HCT116 (cell line): Measurements from ENCODE around the gene MSRB3. TPM values are rescaled to one million over a fixed set of nuclear protein-coding genes. Genes with fewer than 3 reads are reported as not detected.

ENCODE experiments used
- ATAC-seq: fragments of 200-7000 bp; cut with Tn5 transposase; 2 replicates; pipeline ENCODE4 v1.9.1; 2020; ENCODE audit warnings: mild to moderate bottlenecking, moderate library complexity
- BruUV-seq: library from RNA; stranded (reverse); fragments of 400-500 nt; replicated peaks from 2 replicates; lab custom pipeline; 2021; lab: Mats Ljungman, UMichigan
- CTCF ChIA-PET: fragments of 300-600 bp; sonication (Branson Sonifier 250); formaldehyde crosslinking; loops from one replicate; lab custom pipeline; 2021; ENCODE audit warnings: antibody characterized with exemption; lab: Charles Lee
- POLR2A ChIA-PET: fragments of 300-600, 350-600 bp; sonication (Branson Sonifier 250); formaldehyde crosslinking; loops from one replicate; lab custom pipeline; 2021; ENCODE audit warnings: antibody characterized with exemption; lab: Charles Lee
- RAD21 ChIA-PET, 2 experiments: fragments of 300-600 bp; sonication (Branson Sonifier 250); formaldehyde crosslinking; loops; one replicate each; lab custom pipeline; 2023; ENCODE audit warnings: low total read pairs in 2 of 2; ENCODE audit not compliant: uncharacterized antibody in 2 of 2, unreplicated experiment in 2 of 2, low non-redundant PET in 1 of 2; lab: Charles Lee
- DNase-seq: peaks from one replicate; pipeline ENCODE4 v3.0.0-alpha.2; 2010; ENCODE audit warnings: low read depth, low spot score
- H2AFZ ChIP-seq: fragments of 200-600 bp; shearing (Covaris generic), sonication (generic); 2 replicates; pipeline ENCODE4 v1.6.1; 2017; ENCODE audit warnings: low read depth, mixed run types, mixed read lengths, antibody characterized with exemption, low read length; ENCODE audit not compliant: poor library complexity, severe bottlenecking
- H3K27ac ChIP-seq: 2 replicates; pipeline ENCODE4 v1.5.1; 2012; ENCODE audit warnings: low read depth, low read length
- H3K27me3 ChIP-seq: fragments of 200-600 bp; sonication (generic); 2 replicates; pipeline ENCODE4 v1.6.1; 2016; ENCODE audit warnings: mixed run types, low read length, mixed read lengths; ENCODE audit not compliant: insufficient read depth
- H3K36me3 ChIP-seq, 2 experiments: fragments of 200-500 bp in 1 of 2; fragments of 200-600 bp in 1 of 2; sonication (Bioruptor generic) in 1 of 2; sonication (generic) in 1 of 2; 2 replicates each; pipeline versions ENCODE4 v1.5.1 to v1.6.1; 2014 to 2016; ENCODE audit warnings: low read length in 2 of 2, inconsistent platforms in 1 of 2, mixed read lengths in 1 of 2, mixed run types in 1 of 2; ENCODE audit not compliant: insufficient read depth in 2 of 2, control insufficient read depth in 1 of 2
- H3K4me1 ChIP-seq, 2 experiments: fragments of 200-600 bp in 1 of 2; sonication (generic) in 1 of 2; 2 replicates each; pipeline versions ENCODE4 v1.5.1 to v1.6.1; 2012 to 2017; ENCODE audit warnings: low read length in 2 of 2, inconsistent platforms in 1 of 2, mild to moderate bottlenecking in 1 of 2, mixed read lengths in 1 of 2, mixed run types in 1 of 2, moderate library complexity in 1 of 2; ENCODE audit not compliant: insufficient read depth in 2 of 2, control insufficient read depth in 1 of 2
- H3K4me2 ChIP-seq: fragments of 200-600 bp; sonication (generic); 2 replicates; pipeline ENCODE4 v1.6.1; 2017; ENCODE audit warnings: mixed run types, low read length, mixed read lengths
- H3K4me3 ChIP-seq, 2 experiments: fragments of 200-600 bp in 1 of 2; sonication (generic) in 1 of 2; replicated peaks in 1 of 2; 2 replicates each; pipeline ENCODE4 v1.5.1; 2011 to 2016; ENCODE audit warnings: low read length in 2 of 2, control low read depth in 1 of 2, low read depth in 1 of 2, mild to moderate bottlenecking in 1 of 2, mixed read lengths in 1 of 2, mixed run types in 1 of 2
- H3K79me2 ChIP-seq: fragments of 200-600 bp; sonication (generic); 2 replicates; pipeline ENCODE4 v1.6.1; 2017; ENCODE audit warnings: mild to moderate bottlenecking, mixed run types, low read length, moderate library complexity, mixed read lengths; ENCODE audit not compliant: insufficient read depth
- H3K9ac ChIP-seq: fragments of 200-600 bp; sonication (generic); 2 replicates; pipeline ENCODE4 v1.6.1; 2016; ENCODE audit warnings: low read length, mixed read lengths
- H3K9me2 ChIP-seq: fragments of 200-600 bp; sonication (generic), shearing (Covaris generic); 2 replicates; pipeline ENCODE4 v1.6.1; 2017; ENCODE audit warnings: mixed run types, mild to moderate bottlenecking, moderate library complexity; ENCODE audit not compliant: insufficient read depth
- H3K9me3 ChIP-seq, 2 experiments: fragments of 200-500 bp in 1 of 2; fragments of 200-600 bp in 1 of 2; sonication (Bioruptor generic) in 1 of 2; sonication (generic) in 1 of 2; 2 replicates each; pipeline ENCODE4 v1.6.1; 2014 to 2017; ENCODE audit warnings: low read length in 2 of 2, mixed read lengths in 2 of 2, inconsistent platforms in 1 of 2, low read depth in 1 of 2, mild to moderate bottlenecking in 1 of 2, mixed run types in 1 of 2, moderate library complexity in 1 of 2; ENCODE audit not compliant: control insufficient read depth in 1 of 2, insufficient read depth in 1 of 2
- H4K20me1 ChIP-seq: fragments of 200-600 bp; sonication (generic), shearing (Covaris generic); 2 replicates; pipeline ENCODE4 v1.6.1; 2017; ENCODE audit warnings: mixed run types, mild to moderate bottlenecking, moderate library complexity; ENCODE audit not compliant: insufficient read depth
- ATF3 ChIP-seq: IDR thresholded peaks from 2 replicates; pipeline ENCODE4 v1.6.1; 2012
- CBX3 ChIP-seq: IDR thresholded peaks from 2 replicates; pipeline ENCODE4 v1.6.1; 2012; ENCODE audit warnings: low read depth
- EGR1 ChIP-seq: IDR thresholded peaks from 2 replicates; pipeline ENCODE4 v1.6.1; 2012; ENCODE audit warnings: low read depth
- ELF1 ChIP-seq: IDR thresholded peaks from 2 replicates; pipeline ENCODE4 v1.6.1; 2012; ENCODE audit warnings: low read depth, borderline replicate concordance
- EZH2 ChIP-seq: fragments of 200-600 bp; sonication (generic); IDR thresholded peaks from 2 replicates; pipeline ENCODE4 v1.6.1; 2017; ENCODE audit warnings: antibody characterized with exemption, mixed run types
- FOSL1 ChIP-seq: IDR thresholded peaks from 2 replicates; pipeline ENCODE4 v1.6.1; 2012; ENCODE audit warnings: low read depth
- POLR2A ChIP-seq: IDR thresholded peaks from 2 replicates; pipeline ENCODE4 v1.7.0; 2011; ENCODE audit warnings: borderline replicate concordance; ENCODE audit not compliant: insufficient read depth, insufficient read length; ENCODE audit errors: extremely low read depth
- RAD21 ChIP-seq: IDR thresholded peaks from 2 replicates; pipeline ENCODE4 v1.6.1; 2012; ENCODE audit warnings: low read depth, mild to moderate bottlenecking
- SRF ChIP-seq: IDR thresholded peaks from 2 replicates; pipeline ENCODE4 v1.6.1; 2012; ENCODE audit warnings: low read depth
- TCF7L2 ChIP-seq: IDR thresholded peaks from 2 replicates; pipeline ENCODE4 v1.7.0; 2011; ENCODE audit warnings: borderline replicate concordance, inconsistent platforms; ENCODE audit not compliant: insufficient read depth, insufficient read length; ENCODE audit errors: extremely low read depth
- YY1 ChIP-seq: IDR thresholded peaks from 2 replicates; pipeline ENCODE4 v1.6.1; 2011; ENCODE audit warnings: low read length, low read depth, moderate library complexity, mild to moderate bottlenecking; ENCODE audit not compliant: insufficient replicate concordance; ENCODE audit errors: extremely low read depth
- ZNF274 ChIP-seq: fragments of 200-500 bp; sonication (Bioruptor generic); IDR thresholded peaks from 2 replicates; pipeline ENCODE4 v1.6.1; 2014; ENCODE audit warnings: mild to moderate bottlenecking, low read depth, low read length, inconsistent platforms
- intact Hi-C: fragments of 100-400 bp; cut with micrococcal nuclease; formaldehyde crosslinking; loops from 2 replicates; pipeline ENCODE4 v1.10.0; 2022
- total RNA-seq: library from RNA; stranded (reverse); gene quantifications from one replicate; pipeline ENCODE4 v1.2.1, GENCODE V29; 2021; ENCODE audit not compliant: unreplicated experiment
- TF ChIP-seq, protein P1 (sequence below), 3 experiments: fragments of 200-600 bp in 1 of 3; sonication (generic) in 1 of 3; IDR thresholded peaks in 2 of 3; conservative IDR thresholded peaks in 1 of 3; 2 replicates each; pipeline ENCODE4 v1.5.1; 2012 to 2017; ENCODE audit warnings: low read depth in 2 of 3, low read length in 2 of 3, antibody characterized with exemption in 1 of 3, borderline replicate concordance in 1 of 3, control low read depth in 1 of 3, mild to moderate bottlenecking in 1 of 3, mixed read lengths in 1 of 3, mixed run types in 1 of 3, moderate library complexity in 1 of 3; ENCODE audit not compliant: insufficient read depth in 1 of 3

The MSRB3 gene
- total RNA-seq, 1 experiment from 2014 or later: 8.2 TPM

GRCh38 chr12:65292241-65292640 lies 13.8 kb downstream of the MSRB3 start:
- Histone ChIP-seq H3K9me3 (no peaks in the 10 kb centered on the region), H3K4me2 (no peak overlapping the region), H3K27me3 (no peaks in the 10 kb centered on the region), H3K9me2 (no peaks in the 10 kb centered on the region), H3K9ac (no peak overlapping the region), H3K79me2 (no peaks in the 10 kb centered on the region), H3K36me3 (no peaks in the 10 kb centered on the region), H3K4me1 (no peaks in the 10 kb centered on the region), H3K4me3 (no peak overlapping the region), H2AFZ (no peak overlapping the region), H4K20me1 (no peaks in the 10 kb centered on the region), H3K27ac (no peak overlapping the region)
- ChIA-PET CTCF (no interaction called here), RAD21 (no interaction called here), POLR2A (no interaction called here)
- intact Hi-C loops: no loop called here
- no TSS peak for BruUV-seq
- no peak for TF ChIP-seq CBX3
- no peak for TF ChIP-seq TCF7L2
- TF ChIP-seq SRF: no peak
- ATAC-seq (no peak), DNase-seq (no peak)

DNA sequence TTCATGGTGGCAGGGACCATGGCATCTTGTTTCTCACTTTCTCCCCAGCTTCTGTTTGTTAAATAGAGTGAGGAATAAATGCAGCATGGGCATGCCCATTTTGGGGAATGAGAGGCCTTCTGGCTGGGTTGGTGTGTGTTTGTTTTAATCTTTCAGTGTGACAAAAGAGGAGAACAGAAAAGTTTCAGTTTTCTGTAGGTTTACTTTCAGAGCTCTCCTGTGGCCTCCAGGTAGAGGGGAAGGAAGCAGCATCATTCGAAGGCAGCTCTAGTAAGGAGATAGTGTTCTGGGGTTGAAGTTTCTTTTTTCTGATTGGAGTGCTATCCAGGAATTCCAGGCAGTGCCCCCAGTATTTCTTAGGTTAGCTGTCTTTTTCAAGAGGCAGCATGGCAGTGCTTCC lies 15.3 kb downstream of the MSRB3 start:
- Histone ChIP-seq H3K9ac (no peak overlapping the region), H3K9me2 (no peaks in the 10 kb centered on the region), H4K20me1 (no peaks in the 10 kb centered on the region), H3K4me3 (no peak overlapping the region), H2AFZ (no peak overlapping the region), H3K9me3 (no peaks in the 10 kb centered on the region), H3K36me3 (no peaks in the 10 kb centered on the region), H3K27me3 (no peaks in the 10 kb centered on the region), H3K79me2 (no peaks in the 10 kb centered on the region), H3K4me1 (no peaks in the 10 kb centered on the region), H3K4me2 (no peak overlapping the region), H3K27ac (no peak overlapping the region)
- CTCF ChIA-PET: interaction anchor here (0.8 kb wide), 1 partner anchor 12 kb away, joined by 3 read pairs; no protein-coding TSS in a partner anchor
- POLR2A ChIA-PET: no interaction called here
- RAD21 ChIA-PET: no interaction called here
- no peak for DNase-seq
- intact Hi-C loops: no loop called here
- no peak for ATAC-seq
- TF ChIP-seq ELF1: no peak
- TF ChIP-seq EGR1: no peak
- no peak for TF ChIP-seq ZNF274
- TF ChIP-seq, protein P1, sequence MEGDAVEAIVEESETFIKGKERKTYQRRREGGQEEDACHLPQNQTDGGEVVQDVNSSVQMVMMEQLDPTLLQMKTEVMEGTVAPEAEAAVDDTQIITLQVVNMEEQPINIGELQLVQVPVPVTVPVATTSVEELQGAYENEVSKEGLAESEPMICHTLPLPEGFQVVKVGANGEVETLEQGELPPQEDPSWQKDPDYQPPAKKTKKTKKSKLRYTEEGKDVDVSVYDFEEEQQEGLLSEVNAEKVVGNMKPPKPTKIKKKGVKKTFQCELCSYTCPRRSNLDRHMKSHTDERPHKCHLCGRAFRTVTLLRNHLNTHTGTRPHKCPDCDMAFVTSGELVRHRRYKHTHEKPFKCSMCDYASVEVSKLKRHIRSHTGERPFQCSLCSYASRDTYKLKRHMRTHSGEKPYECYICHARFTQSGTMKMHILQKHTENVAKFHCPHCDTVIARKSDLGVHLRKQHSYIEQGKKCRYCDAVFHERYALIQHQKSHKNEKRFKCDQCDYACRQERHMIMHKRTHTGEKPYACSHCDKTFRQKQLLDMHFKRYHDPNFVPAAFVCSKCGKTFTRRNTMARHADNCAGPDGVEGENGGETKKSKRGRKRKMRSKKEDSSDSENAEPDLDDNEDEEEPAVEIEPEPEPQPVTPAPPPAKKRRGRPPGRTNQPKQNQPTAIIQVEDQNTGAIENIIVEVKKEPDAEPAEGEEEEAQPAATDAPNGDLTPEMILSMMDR (IDR thresholded peaks at IDR 0.05 in 2 of 3, conservative IDR thresholded peaks at IDR 0.05 in 1 of 3; ENCODE audit: borderline replicate concordance in 1 of 3, insufficient read depth in 1 of 3, low read depth in 2 of 3, low read length in 2 of 3): no peak
- TF ChIP-seq ATF3: no peak
- TF ChIP-seq YY1: no peak
- TF ChIP-seq FOSL1: no peak
- TF ChIP-seq EZH2: no peak
- TF ChIP-seq RAD21: no peak
- TF ChIP-seq POLR2A: no peak
- no TSS peak for BruUV-seq
